Keratinocyte (primary cell): Measurements from ENCODE around the gene CCL20.

ENCODE experiments used
- EZH2 ChIP-seq: IDR thresholded peaks from one replicate; pipeline ENCODE4 v1.6.1; 2012; ENCODE audit warnings: inconsistent platforms, mild to moderate bottlenecking, low read length, moderate library complexity
- TF ChIP-seq, protein P1 (sequence below), 3 experiments: IDR thresholded peaks in 1 of 3; conservative IDR thresholded peaks in 1 of 3; optimal IDR thresholded peaks in 1 of 3; 2 replicates in 2 of 3; 3 replicates in 1 of 3; pipeline versions ENCODE3 to v1.5.1; 2011; ENCODE audit warnings: low read length in 3 of 3, mild to moderate bottlenecking in 3 of 3, moderate library complexity in 2 of 3, control low read depth in 1 of 3, inconsistent platforms in 1 of 3; ENCODE audit not compliant: insufficient read depth in 2 of 3; ENCODE audit errors: extremely low read depth in 1 of 3

DNA sequence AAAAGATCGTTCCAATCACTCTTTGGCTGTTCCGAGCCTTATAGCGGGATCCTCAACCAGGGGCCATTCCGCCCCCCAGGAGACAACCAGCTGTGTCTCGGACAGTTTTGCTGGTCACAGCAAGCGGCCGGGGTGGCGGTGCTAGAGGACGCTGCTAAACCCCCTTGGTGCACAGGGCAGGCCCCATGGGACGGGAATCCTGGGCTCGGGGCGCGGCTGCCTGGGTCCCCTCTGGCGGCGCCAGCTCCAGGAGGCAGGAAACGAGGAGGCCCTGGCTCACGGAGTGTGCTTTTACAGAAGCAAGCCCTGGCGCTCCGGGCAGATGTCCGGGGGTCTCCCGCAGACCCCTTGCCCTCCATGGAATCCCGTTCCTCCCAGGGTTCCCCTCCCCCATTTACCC, 45.8 kb upstream of the CCL20 start:
- TF ChIP-seq, protein P1, sequence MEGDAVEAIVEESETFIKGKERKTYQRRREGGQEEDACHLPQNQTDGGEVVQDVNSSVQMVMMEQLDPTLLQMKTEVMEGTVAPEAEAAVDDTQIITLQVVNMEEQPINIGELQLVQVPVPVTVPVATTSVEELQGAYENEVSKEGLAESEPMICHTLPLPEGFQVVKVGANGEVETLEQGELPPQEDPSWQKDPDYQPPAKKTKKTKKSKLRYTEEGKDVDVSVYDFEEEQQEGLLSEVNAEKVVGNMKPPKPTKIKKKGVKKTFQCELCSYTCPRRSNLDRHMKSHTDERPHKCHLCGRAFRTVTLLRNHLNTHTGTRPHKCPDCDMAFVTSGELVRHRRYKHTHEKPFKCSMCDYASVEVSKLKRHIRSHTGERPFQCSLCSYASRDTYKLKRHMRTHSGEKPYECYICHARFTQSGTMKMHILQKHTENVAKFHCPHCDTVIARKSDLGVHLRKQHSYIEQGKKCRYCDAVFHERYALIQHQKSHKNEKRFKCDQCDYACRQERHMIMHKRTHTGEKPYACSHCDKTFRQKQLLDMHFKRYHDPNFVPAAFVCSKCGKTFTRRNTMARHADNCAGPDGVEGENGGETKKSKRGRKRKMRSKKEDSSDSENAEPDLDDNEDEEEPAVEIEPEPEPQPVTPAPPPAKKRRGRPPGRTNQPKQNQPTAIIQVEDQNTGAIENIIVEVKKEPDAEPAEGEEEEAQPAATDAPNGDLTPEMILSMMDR (optimal IDR thresholded peaks at IDR 0.05 in 1 of 3, IDR thresholded peaks at IDR 0.05 in 1 of 3, conservative IDR thresholded peaks at IDR 0.05 in 1 of 3; ENCODE audit: extremely low read depth in 1 of 3, insufficient read depth in 2 of 3, low read length in 3 of 3), result no peak
- no peak for TF ChIP-seq EZH2
